Fibroblast of skin of abdomen (primary cell): ENCODE data around the gene ABI3BP.
A peak's percentile ranks its signal among the peaks of the same experiment; 100 is the strongest.
"Not testable (repeated sequence)": the region's sequence is repeated elsewhere in the genome, so short reads cannot be mapped to it uniquely, and the experiment has no call there.

ENCODE experiments used
- DNase-seq: peaks from one replicate; pipeline ENCODE4 v3.0.0-alpha.2; 2013

ABI3BP gene

GRCh38 chr3:100946096-100946495 lies 47.1 kb downstream of the ABI3BP start:
- DNase-seq: not testable (repeated sequence)

GRCh38 chr3:100941451-100941850 lies 51.8 kb downstream of the ABI3BP start:
- no peak for DNase-seq

- no peak for DNase-seq
Measured at GRCh38 chr3:100941041-100941440, 52.2 kb downstream of the ABI3BP start.

DNA sequence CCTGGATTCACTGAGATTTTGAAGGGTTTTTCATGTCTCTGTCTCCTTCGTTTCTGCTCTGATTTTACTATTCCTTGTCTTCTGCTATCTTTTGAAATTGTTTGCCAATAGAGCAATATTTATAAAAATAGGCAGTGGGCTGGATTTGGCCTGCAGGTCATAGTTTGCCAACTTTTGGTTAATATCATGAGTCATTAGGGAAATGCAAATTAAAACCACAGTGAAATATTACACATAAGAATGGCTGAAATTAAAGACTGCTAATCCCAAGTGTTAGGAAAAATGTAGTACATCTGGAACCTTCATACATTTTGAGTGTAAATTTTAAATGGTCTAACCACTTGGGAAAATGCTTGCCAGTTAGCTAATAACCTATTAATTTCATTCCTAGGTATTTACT lies 56.3 kb downstream of the ABI3BP start:
- DNase-seq: no peak

DNA sequence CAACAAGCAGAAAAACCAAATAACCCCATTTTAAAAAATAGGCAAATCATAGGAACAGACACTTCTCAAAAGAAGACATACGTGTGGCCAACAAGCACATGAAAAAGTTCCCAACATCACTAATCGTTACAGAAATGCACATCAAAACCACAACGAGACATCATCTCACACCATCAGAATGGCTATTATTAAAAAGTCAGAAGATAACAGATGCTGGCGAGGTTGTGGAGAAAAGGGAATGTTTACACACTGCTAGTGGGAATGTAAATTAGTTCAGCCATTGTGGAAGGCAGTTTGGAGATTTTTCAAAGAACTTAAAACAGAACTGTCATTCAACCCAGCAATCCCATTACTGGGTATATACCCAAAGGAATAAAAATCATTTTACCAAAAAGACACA lies 60.7 kb downstream of the ABI3BP start:
- DNase-seq: peak; percentile 24

DNA sequence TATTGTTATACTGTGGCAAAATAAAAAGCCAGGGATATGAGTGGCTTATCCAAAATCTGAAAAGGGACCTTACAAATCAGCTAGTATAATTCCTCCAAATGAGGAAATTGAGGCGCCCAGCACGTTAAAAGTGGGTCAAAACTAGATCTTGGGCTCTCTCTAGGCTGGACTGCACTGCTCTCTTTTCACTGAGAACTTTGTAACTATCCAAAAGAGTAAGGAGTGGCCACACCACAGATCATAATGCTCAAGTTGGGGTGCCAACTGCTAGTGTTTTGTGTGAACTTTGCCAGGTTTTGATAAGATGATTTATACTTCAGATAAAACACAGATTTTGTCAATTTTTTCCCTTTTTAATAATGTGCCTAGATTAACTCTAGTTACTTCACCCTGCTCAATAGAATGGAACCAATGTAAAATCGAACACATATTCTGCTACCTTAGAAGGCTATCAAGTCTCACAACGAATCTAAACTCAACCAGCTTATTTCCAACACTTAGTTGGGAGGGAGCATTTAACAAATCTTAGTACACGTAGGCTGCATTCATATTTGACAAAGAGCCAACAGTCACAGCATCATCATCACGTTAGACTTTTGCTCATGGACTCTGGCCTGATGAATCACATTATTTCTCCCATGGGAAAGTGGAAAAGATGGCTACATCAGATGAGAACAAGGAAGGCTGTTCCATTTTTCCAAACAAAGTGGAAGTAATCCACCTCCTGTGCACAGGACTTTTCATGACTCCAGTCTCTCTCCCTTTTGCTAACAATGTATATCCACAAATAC lies 64.4 kb downstream of the ABI3BP start:
- peak; percentile 90 for DNase-seq

DNA sequence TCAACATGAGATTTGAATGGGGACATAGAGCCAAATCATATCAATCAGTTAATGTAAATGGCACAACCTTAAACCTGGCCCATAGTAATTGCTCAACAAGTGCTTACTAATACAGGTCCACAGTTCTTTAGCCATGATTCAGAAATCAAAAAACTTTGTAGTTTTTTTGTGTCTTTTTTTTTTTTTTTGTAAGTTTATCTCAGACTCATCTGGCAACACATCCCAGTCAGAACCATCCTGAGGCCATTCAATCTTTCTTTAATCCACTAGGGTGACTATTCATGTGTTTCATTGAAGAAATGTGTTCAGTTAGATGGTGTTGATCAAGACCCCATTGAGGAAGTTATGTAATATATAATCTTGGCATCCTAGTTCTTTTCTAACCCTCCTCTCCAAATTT lies 65.4 kb downstream of the ABI3BP start:
- no peak for DNase-seq

DNA sequence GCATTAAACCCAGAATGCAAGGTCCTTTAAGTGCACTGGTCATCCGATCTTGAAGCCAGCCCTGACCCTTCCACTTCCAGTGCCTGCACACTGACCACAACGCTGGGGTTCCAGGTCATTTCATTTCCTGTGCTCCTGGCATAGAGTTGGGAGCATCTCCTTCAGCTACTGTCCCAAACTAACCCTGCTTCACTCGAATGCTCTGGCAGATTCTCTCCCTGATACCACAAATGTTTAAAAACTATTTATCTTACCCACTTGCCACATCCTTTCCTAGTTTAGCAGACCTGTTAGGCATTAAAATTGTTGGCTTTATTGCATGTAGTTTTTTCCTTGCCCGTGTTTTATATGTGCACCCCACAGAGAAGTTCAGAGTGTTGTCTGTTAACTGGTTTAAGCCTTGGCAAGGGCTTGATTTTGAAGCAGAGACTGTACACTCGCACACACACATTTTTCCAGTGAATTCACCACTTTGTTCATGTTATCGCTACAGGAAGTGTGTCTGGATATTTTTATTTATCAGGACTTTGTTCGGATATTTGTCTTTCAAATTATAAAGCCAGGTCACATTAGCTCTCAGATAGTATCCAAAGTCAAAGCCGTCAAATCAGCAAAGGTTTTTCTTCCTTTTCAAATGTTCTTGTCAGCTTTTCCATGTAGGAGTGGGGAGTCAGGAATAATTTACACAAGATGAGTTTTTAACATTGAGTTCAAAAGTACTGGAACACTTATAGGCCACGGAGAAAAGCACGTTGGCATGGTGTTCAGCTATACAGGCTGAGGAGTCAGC lies 77.3 kb downstream of the ABI3BP start:
- no peak for DNase-seq

- DNase-seq: no peak
Measured at GRCh38 chr3:100913870-100914648, 79.2 kb downstream of the ABI3BP start.

DNA sequence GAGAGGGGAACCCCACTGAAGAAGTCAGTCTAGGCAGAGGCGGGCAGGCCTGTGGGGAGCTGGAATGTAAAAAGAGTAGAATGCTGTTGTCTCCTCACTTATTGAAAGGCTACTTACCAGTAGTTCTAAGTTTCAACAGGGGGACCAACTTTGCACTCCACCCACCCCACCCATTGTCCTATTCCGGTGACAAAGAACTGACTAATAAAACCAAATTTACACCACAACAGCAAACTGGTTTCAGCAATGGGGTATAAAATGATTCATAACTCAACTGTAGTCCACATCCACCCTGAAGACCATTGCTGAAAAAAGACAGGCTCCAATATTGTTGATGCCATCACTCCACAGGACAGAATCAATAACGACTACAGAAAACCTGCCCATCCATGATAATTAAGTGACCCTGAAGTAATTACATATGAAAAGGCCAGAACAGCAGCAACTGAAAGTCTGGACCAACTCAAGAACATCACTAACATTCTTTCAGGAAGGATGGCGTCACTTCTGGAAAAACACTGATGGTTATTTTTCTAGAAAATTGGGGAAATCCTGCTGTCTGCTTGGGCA lies 80.2 kb downstream of the ABI3BP start:
- DNase-seq: no peak

DNA sequence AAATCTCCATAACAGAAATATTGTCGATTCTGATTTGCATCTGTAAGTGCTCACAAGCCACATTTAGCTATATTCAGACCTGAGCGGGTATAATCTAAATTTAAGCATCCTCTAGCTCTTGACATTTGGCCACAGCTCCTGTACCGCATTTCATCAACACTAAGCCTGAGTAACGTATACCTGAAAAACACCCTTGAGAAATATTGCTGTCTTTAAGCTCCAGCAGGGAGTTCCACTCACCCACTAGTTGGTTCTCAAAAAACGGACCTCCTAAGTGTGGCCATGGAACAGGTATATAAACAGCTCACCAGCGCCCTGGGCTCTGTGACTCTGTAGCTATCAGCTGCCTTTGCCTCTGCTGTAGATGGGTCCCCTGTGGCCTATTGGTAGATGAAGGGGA lies 80.7 kb downstream of the ABI3BP start:
- DNase-seq: no peak

GRCh38 chr3:100911956-100912355 lies 81.3 kb downstream of the ABI3BP start:
- DNase-seq: no peak

DNA sequence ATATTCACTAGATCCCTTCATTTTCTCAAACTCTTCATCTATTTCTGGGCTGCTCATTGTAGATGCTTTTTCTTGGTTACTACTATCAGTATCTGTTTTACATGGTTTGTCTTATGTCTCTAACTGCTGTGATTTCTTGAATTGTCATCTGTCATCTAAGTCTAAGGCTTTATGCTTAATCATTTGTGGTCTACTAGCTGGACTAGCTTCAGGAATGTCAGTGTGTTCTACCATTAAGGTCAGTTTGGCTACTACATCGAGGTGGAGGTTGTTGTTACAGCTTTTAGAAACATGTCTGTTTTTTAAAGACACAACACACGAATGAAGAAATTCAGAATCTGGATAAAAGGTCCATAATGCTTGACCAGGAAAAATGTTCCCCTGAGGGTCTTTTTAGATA lies 82.2 kb downstream of the ABI3BP start:
- DNase-seq: no peak

GRCh38 chr3:100902572-100902971 lies 90.6 kb downstream of the ABI3BP start:
- DNase-seq: peak; percentile 95

DNA sequence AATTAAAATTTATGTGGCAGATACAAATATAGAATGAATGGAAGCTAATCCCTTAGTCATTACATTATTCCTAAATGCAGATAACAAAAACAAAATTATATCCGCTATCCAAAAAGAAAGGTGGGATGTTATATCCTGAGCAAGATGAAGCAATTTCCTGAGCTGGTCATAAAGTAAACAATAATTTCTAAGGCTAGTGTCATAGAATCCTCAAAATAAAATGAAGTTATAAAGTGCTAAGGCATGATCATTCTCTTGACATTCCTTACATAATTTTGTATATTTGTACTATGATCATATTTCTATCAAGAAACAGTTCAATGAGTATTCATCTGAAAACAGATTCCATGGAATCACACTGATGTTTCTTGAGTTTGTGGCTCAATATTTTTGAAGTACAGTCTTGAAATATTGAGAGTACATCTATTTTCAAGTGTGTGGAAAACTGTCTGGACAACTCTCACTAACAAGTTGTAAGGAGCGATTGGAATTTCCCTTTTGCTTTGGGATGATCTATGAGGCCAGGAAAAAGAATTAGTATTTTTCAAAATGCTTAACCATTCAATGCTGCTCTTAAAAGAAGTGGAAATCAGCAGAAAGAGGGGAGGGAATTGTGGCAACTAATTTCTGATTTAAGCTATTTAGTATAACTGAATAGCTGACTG lies 92.4 kb downstream of the ABI3BP start:
- DNase-seq: peak; percentile 22

- DNase-seq: no peak
Measured at GRCh38 chr3:100899440-100900091, 93.7 kb downstream of the ABI3BP start.

- DNase-seq: no peak
Measured at GRCh38 chr3:100898681-100899080, 94.5 kb downstream of the ABI3BP start.

GRCh38 chr3:100896994-100897393 lies 96.2 kb downstream of the ABI3BP start:
- DNase-seq: no peak

- DNase-seq: peak; percentile 22
Measured at GRCh38 chr3:100893590-100893989, 99.6 kb downstream of the ABI3BP start.

GRCh38 chr3:100893108-100893507 lies 100.1 kb downstream of the ABI3BP start:
- no peak for DNase-seq

DNA sequence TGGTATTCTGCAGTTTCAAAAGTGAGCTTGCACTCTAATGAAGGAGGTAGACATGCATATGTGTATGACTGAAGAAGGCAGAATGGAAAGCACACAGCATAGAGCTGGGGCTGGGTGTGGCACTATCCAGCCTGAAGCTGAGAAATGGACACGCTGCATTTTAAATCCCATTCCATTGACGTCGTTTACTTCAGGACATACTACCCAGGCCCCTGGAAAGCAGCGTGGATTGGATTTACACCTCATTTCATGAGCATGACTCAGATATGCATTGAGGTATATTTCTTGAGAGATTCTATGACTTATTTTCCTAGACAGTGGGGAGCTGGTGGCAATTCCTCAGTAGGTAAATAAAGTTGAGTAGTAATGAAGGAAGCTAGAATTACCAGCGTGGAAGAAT lies 101.4 kb downstream of the ABI3BP start:
- peak; percentile 41 for DNase-seq

DNA sequence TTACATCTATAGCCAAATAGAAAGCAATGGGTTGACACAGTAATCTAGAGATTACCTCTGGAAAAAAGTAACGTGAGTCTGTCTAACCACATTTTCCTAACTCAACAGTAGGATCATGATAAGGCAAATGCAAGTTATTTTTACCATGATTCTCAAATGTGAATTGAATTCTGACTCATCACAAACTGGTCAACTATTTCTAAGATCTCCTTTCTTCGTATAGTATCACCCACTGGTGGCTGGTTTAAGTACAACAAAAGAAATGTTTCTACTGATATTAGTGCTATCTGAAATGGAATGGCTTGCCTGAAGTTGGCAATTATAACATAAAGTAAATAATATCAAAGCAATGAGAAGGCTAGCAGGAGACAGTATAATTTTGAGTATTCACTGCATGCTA lies 102.2 kb downstream of the ABI3BP start:
- peak; percentile 32 for DNase-seq
